HAP-1 (cell line): ENCODE results near the gene EDEM1.
"Not testable (repeated sequence)": the region's sequence is repeated elsewhere in the genome, so short reads cannot be mapped to it uniquely, and the experiment has no call there.

ENCODE experiments used
- DNase-seq, 2 experiments: peaks; one replicate each; pipeline ENCODE4 v3.0.0-alpha.2; 2016 to 2020; ENCODE audit warnings: low spot score in 2 of 2
- H3K27me3 ChIP-seq: fragments of 250-450 bp; sonication (Bioruptor Pico); 2 replicates; pipeline ENCODE4 v1.5.1; 2020; ENCODE audit warnings: low read depth, mild to moderate bottlenecking, moderate library complexity
- H3K36me3 ChIP-seq: fragments of 250-450 bp; sonication (Bioruptor Pico); replicated peaks from 2 replicates; pipeline ENCODE4 v1.5.1; 2020; ENCODE audit warnings: mild to moderate bottlenecking
- H3K4me1 ChIP-seq: fragments of 250-450 bp; sonication (Bioruptor Pico); 2 replicates; pipeline ENCODE4 v1.5.1; 2020; ENCODE audit warnings: mild to moderate bottlenecking
- H3K4me3 ChIP-seq: fragments of 250-450 bp; sonication (Bioruptor Pico); 2 replicates; pipeline ENCODE4 v1.5.1; 2020; ENCODE audit warnings: mild to moderate bottlenecking, moderate library complexity
- H3K9me3 ChIP-seq: fragments of 250-450 bp; sonication (Bioruptor Pico); 2 replicates; pipeline ENCODE4 v1.5.1; 2020; ENCODE audit warnings: mild to moderate bottlenecking, moderate library complexity
- in situ Hi-C: fragments of 300-500 bp; cut with MboI; formaldehyde crosslinking; loops from 3 replicates; pipeline ENCODE4 v1.14.3; 2020; ENCODE audit warnings: low sequenced_read_pairs, inconsistent platforms, mixed read lengths

EDEM1 gene

DNA sequence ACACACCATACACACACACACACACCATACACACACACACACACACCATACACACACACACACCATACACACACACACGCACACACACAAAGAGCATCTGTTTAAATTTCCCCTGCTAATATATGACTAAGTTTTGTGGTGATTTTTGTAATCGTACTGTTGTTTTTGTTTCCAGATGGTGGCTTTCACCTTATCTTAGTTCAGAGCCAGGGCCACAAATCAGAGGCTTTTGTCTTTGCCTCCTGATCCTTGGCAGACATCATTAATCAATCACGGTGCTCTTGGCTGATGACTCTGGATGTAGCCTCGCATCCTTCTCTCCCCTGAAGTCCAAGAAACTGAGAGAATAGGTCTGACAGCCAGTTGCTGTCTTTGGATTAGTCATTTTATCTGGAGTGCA, 52.1 kb downstream of the EDEM1 start:
- in situ Hi-C loops: no loop called here
- no peak overlapping the region for H3K4me3 ChIP-seq
- H3K27me3 ChIP-seq: no peaks in the 10 kb centered on the region
- no peaks in the 10 kb centered on the region for H3K4me1 ChIP-seq
- H3K36me3 ChIP-seq: no peaks in the 10 kb centered on the region
- H3K9me3 ChIP-seq: no peaks in the 10 kb centered on the region
- DNase-seq: no peak

DNA sequence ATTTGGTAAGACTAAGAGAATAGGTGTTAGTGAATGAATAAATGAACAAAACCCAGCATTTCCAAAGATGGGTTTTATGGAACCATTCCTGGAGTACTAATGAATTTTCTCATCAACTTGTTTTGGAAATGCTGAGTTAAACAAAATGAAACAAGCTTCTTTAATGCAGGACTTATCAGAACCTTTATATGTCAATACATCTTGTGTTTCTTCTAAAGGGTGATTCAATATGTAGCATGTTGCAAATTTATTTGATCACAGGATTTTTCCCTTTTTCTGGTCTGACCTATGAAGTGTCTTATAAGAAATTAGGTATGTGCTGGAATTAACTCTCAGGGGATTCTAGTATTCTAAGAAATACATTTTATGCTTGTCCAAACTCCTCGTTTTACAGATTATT, 53.2 kb downstream of the EDEM1 start:
- in situ Hi-C loops: no loop called here
- no peak overlapping the region for H3K4me3 ChIP-seq
- no peaks in the 10 kb centered on the region for H3K4me1 ChIP-seq
- no peaks in the 10 kb centered on the region for H3K36me3 ChIP-seq
- no peak for DNase-seq
- no peaks in the 10 kb centered on the region for H3K27me3 ChIP-seq
- no peaks in the 10 kb centered on the region for H3K9me3 ChIP-seq

DNA sequence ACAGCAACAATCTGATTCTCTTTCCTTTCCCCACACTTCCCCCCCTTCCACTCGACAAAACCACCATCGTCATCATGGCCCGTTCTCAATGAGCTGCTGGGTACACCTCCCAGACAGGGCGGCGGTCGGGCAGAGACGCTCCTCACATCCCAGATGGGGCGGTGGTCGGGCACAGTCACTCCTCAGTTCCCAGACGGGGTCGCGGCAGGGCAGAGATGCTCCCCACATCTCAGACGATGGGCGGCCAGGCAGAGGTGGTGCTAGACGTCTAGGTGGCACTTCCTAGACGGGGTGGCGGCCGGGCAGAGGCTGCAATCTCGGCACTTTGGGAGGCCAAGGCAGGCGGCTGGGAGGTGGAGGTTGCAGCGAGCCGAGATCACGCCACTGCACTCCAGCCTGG, 55.3 kb downstream of the EDEM1 start:
- H3K4me3 ChIP-seq, H3K9me3 ChIP-seq, DNase-seq, H3K27me3 ChIP-seq, H3K4me1 ChIP-seq, in situ Hi-C loops, H3K36me3 ChIP-seq: not testable (repeated sequence)

DNA sequence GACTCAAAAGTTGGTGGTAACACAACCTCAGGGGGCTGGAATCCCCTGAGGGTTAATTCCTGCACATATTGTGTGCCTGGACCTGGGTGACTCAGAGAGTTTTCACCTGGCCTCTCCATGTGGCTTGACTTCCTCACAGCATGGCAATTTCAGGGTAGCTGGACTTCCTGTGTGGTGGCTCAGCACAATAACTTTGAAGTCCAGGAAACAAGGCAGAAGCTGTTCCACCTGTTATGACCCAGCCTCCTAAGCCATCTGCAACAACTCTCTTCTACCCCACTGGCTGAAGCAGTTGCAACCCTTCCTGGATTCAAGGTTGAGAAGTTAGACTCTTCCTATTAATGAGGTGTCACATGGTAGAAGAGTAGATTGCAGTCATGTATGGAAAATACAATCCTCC, 58.4 kb downstream of the EDEM1 start:
- Histone ChIP-seq H3K4me3 (no peak overlapping the region), H3K4me1 (no peaks in the 10 kb centered on the region), H3K9me3 (no peaks in the 10 kb centered on the region), H3K36me3 (no peaks in the 10 kb centered on the region), H3K27me3 (peaks cover 3% of the 10 kb centered on the region; the same call in 1 of the 2 replicates)
- in situ Hi-C loops: no loop called here
- DNase-seq: no peak

DNA sequence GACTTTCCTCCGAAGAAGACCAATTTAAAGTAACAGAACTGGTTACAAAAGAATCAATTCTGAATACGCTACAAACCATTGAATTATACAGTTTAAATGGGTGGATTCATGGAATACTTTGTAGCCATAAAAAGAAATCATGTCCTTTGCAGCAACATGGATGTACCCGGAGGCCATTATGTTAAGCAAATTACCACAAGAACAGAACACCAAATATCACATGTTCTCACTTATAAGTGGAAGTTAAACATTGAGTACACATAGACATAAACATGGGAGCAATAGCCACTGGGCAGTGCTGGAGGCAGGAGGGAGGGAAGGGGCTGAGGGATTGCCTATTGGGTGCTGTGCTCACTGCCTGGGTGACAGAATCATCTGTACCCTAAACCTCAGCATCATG, 61.3 kb downstream of the EDEM1 start:
- H3K4me1 ChIP-seq: no peaks in the 10 kb centered on the region
- no peaks in the 10 kb centered on the region for H3K36me3 ChIP-seq
- DNase-seq: no peak
- no peak overlapping the region for H3K4me3 ChIP-seq
- in situ Hi-C loops: no loop called here
- H3K27me3 ChIP-seq: peaks cover 3% of the 10 kb centered on the region; the same call in 1 of the 2 replicates
- H3K9me3 ChIP-seq: no peaks in the 10 kb centered on the region

DNA sequence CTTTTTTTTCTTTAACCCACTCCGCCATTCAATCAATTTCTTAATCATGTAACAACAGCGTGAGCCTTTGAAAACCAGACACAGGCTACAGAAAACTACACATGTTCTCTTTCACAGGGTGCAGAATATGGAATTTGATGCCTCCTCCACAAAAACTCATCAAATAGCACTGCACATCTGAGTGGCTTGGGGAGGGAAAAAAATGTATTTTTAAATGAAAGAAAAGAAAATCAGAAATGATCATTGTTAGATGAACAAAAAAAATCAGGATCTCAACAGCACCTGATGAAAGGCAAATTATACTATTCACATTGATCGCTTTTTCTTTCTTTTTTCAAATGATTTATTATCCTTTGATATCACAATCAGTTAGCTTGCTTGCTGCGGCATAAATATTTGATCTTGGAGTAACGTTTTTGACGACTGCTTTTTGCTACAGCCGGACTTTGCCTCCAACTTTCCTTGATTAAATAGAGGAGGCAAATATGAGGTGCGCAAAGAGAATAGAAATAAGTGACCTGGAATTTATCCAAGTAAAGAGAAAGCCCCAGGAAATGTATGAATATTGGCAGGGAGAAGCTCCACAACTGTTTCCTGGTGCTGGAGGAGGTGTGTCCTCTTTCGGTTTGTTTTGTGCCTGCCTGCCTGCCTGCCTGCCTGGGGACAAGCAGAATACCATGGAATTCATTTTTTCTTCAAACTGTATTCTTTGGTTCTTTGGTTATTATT, 63.1 kb downstream of the EDEM1 start:
- in situ Hi-C loops: no loop called here
- no peak for DNase-seq

DNA sequence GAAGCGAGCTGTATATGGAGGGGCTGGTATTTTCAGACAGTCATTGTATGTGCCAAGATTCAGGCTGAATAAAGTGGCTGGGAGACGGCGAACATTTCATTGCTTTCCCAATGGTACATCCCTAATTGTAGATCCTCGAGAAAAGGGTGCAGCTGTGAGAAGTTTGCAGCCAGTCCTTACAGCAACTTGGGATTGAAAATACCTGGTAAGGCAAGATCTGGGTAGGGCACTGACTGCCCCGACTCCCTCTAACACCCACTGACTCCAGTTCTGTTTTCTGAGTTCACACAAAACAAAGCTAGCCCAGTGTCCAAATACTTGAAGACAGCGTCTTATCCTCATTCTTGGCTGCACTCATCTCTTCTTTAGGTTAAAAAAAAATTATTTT, 63.7 kb downstream of the EDEM1 start:
- Histone ChIP-seq H3K4me1 (no peaks in the 10 kb centered on the region), H3K9me3 (no peaks in the 10 kb centered on the region), H3K4me3 (no peak overlapping the region), H3K36me3 (no peaks in the 10 kb centered on the region), H3K27me3 (peaks cover 3% of the 10 kb centered on the region; the same call in 1 of the 2 replicates)
- in situ Hi-C loops: no loop called here
- no peak for DNase-seq

More for the DNA sequence above, 63.1 kb downstream of the EDEM1 start:
- Histone ChIP-seq H3K4me3 (no peak overlapping the region), H3K36me3 (no peaks in the 10 kb centered on the region), H3K27me3 (peaks cover 3% of the 10 kb centered on the region; the same call in 1 of the 2 replicates), H3K9me3 (no peaks in the 10 kb centered on the region), H3K4me1 (no peaks in the 10 kb centered on the region)

DNA sequence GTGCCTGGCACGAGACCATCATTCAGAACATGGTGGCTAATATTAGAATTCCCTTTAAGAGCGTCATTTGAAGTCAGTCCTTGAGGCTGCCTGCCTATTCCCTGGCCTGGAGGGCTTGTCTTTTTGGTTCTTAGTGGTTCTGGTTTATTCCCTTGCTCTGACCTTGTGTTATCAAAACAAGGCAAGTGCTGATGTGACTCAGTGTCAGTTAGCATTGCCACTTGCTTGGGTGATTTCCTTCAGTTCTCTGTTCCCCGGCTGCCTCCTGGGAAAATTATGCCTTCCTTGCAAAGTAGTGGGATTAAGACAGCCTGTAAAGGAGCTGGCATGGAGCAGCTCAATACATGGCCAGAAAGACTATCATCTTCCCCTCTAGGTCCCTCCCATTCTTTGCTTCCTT, 64.6 kb downstream of the EDEM1 start:
- in situ Hi-C loops: no loop called here
- Histone ChIP-seq H3K4me1 (no peaks in the 10 kb centered on the region), H3K9me3 (no peaks in the 10 kb centered on the region), H3K4me3 (no peak overlapping the region), H3K27me3 (peaks cover 3% of the 10 kb centered on the region; the same call in 1 of the 2 replicates), H3K36me3 (no peaks in the 10 kb centered on the region)
- no peak for DNase-seq

DNA sequence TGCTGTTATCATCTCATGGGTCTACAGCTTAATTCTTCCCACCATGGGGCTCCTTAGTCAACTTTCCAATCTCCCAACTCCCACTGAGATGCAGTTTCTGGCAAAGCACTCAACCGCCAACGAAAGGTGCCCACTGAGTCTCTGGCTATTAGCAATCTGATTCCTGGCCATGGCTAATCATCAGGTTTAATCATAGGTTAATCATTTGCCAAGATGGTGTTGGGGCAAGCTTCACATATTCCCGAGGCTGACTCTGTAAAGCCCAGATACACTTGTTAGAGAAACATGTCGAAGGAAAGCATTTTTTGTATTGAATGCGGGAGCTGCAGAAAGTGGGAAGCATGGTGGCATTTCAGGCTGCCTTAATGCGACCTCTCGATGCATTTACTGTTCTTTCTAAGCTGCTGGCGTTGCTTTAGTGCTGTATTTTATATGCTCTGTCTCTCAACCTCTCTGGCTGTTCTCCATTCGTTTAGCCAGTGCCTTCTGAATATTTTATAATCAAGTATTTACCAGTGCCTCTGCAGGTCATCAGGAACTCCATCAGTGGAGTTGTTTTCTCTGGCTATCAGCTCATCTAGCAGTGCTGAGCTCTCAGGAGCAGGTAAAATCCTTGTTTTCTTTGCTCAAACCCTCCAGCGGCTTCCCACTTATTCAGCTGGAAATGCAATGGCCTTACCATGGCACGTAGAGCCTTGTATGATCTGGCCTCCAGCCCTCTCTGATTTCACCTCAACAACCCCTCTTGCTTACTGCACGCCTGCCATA, 67.0 kb downstream of the EDEM1 start:
- Histone ChIP-seq H3K27me3 (peaks cover 3% of the 10 kb centered on the region; the same call in 1 of the 2 replicates), H3K4me1 (no peaks in the 10 kb centered on the region), H3K36me3 (no peaks in the 10 kb centered on the region), H3K9me3 (no peaks in the 10 kb centered on the region), H3K4me3 (no peak overlapping the region)
- in situ Hi-C loops: no loop called here
- no peak for DNase-seq

DNA sequence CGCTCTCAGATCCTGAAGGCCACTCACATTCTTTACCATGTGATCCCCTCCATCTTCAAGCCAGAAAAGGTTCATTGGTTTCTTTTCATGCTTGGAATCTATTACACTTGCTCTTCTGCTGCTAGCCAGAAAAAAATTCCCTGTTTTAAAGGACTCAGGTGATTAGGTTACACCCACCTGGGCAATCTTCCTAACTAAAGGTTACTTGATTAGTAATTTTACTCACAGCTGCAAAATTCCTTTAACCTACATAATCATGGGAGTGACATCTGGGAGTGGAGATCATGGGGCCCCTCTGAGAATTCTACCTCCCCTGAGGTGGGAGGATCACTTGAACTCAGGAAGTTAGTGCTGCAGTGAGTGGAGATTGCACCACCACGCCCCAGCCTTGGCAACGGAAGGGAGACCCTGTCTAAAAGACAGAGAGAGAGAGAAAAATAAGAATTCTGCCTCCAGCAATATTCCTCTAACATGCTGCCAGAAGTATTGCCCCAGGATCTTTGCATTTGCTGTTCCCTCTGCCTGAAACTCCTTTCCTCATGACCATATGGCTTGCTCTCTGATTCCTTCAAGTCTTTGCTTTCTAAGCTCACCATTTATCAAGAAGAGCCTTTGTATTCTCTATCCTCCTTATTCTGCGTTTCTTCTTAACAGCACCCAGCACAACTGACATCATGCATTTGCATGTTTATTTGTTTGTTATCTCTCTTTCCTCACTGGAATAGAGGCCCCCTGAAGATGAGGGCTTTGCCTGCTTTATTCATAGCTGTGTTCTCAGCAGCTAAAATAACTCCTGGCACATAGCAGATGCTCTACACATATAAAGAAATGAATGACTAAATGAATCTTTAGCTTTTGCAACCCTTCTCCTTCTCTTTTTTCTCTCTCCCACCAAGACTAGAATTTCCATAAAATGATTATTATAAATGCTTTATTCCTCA, 68.2 kb downstream of the EDEM1 start:
- in situ Hi-C loops: no loop called here

DNA sequence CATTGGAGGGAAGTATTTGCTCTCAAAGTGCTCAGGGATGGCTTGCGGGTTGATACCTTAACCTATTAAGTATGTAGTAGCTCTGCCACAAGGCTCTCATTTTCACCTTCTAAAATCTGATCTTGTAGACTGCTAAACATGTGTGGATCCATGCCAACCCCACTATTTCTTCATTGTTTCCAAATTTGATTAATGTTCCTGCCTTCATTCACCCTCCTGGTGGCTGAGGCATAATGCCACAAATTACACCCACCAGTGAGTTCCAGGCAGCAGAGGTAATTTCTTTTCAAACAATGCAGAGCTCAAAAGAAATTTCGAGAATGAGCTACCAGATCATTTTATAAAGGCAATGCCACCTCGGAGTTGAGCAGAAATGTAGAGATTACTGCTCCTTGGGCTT, 71.0 kb downstream of the EDEM1 start:
- Histone ChIP-seq H3K4me1 (no peaks in the 10 kb centered on the region), H3K36me3 (no peaks in the 10 kb centered on the region), H3K4me3 (no peak overlapping the region), H3K27me3 (no peaks in the 10 kb centered on the region), H3K9me3 (no peaks in the 10 kb centered on the region)
- no peak for DNase-seq
- in situ Hi-C loops: no loop called here

More for the DNA sequence above, 68.2 kb downstream of the EDEM1 start:
- Histone ChIP-seq H3K27me3 (no peaks in the 10 kb centered on the region), H3K4me1 (no peaks in the 10 kb centered on the region), H3K9me3 (no peaks in the 10 kb centered on the region), H3K4me3 (no peak overlapping the region), H3K36me3 (no peaks in the 10 kb centered on the region)
- no peak for DNase-seq

DNA sequence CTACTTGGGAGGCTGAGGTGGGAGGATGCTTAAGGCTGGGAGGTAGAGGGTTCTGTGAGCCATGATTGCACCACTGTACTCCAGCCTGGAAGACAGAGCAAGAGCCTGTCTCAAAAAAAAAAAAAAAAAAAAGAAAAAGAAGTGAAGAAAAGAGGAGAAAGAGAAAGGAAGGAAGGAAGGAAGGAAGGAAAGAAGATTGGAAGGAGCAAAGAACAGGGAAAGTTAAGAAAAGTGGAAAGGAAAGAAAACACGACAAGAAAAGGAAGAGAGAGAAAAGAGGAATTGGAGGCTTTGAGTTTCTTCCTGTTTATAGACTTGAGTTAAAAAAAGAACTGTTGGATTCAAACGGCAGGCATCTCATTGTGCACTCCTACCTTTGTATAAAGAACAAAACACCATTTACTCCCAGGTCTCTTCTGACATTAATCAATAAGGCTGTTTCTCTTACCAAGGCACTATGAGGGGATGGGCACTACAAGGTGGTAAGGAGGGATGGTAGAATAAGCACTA, 73.5 kb downstream of the EDEM1 start:
- in situ Hi-C loops: no loop called here

DNA sequence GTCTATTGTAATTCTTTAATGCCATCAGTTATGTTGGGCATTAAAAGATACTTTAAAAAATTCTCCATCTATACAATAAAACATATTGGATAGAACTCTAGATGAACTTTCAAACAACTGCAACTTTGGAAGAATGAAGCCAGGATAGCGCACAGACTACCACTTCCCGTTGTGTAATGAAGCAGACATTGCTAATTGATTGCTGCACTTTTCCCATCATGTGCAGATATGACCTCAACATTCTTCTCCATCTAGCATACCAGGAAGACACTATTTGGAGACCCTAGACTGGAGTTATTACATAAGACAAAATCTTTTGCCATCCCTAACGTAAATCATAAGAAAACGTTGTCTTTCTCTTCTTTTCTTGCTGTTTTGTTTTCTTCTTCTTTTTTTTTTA, 75.0 kb downstream of the EDEM1 start:
- Histone ChIP-seq H3K27me3 (no peaks in the 10 kb centered on the region), H3K9me3 (no peaks in the 10 kb centered on the region), H3K36me3 (no peaks in the 10 kb centered on the region), H3K4me3 (no peak overlapping the region), H3K4me1 (no peaks in the 10 kb centered on the region)
- no peak for DNase-seq
- in situ Hi-C loops: no loop called here

More for the DNA sequence above, 73.5 kb downstream of the EDEM1 start:
- Histone ChIP-seq H3K27me3 (no peaks in the 10 kb centered on the region), H3K4me1 (no peaks in the 10 kb centered on the region), H3K9me3 (no peaks in the 10 kb centered on the region), H3K36me3 (no peaks in the 10 kb centered on the region), H3K4me3 (no peak overlapping the region)
- no peak for DNase-seq
